GM11168 (cell line): Measurements from ENCODE around the gene NRXN2.
"Not testable (repeated sequence)": the region's sequence is repeated elsewhere in the genome, so short reads cannot be mapped to it uniquely, and the experiment has no call there.

Experiments used
- in situ Hi-C: fragments of 300-500 bp; cut with MboI; formaldehyde crosslinking; loops from one replicate; pipeline ENCODE4 v1.12.0; 2022; ENCODE audit warnings: low sequenced_read_pairs; ENCODE audit not compliant: unreplicated experiment

The NRXN2 gene

DNA sequence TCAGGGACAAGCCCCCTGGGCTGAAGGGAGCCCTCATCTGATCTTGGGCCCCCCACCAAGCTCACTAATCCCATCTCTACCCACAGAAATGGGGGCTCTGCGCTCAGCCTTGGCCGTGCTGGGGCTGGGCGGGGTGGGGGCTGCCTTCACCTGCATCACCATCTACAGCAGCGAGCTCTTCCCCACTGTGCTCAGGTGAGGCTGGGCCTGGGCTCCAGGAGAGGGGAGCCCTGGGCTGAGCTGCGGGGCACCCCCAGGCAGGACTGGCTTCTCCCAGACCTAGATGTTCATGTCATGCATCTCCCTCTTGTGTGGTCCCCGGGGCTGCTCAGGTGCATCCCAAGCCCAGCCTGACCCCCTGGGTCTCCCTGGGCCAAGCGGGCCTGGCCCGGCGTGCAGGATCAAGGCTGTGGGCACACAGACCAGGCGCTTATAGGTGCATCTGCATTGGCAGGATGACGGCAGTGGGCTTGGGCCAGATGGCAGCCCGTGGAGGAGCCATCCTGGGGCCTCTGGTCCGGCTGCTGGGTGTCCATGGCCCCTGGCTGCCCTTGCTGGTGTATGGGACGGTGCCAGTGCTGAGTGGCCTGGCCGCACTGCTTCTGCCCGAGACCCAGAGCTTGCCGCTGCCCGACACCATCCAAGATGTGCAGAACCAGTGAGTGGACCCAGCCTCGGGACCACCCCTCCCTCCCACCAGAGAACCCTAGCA lies 122.6 kb downstream of the NRXN2 start:
- in situ Hi-C loops: no loop called here

DNA sequence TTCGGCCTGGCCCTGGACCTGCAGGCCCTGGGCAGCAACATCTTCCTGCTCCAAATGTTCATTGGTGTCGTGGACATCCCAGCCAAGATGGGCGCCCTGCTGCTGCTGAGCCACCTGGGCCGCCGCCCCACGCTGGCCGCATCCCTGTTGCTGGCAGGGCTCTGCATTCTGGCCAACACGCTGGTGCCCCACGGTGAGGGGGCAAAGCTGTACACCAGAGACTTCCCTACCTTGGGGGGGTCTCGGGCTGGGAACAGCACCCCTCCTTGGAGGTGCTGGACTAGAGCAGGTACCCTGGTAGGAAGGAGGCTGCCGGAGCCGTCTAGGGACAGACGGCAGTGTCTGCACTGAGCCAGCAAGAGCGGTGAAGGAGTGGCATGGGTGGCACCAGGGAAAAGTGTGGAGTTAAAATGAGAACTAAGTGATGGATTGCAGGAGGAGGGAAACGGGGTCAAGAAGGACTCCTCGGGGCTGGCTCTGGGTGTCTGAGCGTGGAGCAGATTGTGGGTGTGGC lies 123.2 kb downstream of the NRXN2 start:
- in situ Hi-C loops: no loop called here

DNA sequence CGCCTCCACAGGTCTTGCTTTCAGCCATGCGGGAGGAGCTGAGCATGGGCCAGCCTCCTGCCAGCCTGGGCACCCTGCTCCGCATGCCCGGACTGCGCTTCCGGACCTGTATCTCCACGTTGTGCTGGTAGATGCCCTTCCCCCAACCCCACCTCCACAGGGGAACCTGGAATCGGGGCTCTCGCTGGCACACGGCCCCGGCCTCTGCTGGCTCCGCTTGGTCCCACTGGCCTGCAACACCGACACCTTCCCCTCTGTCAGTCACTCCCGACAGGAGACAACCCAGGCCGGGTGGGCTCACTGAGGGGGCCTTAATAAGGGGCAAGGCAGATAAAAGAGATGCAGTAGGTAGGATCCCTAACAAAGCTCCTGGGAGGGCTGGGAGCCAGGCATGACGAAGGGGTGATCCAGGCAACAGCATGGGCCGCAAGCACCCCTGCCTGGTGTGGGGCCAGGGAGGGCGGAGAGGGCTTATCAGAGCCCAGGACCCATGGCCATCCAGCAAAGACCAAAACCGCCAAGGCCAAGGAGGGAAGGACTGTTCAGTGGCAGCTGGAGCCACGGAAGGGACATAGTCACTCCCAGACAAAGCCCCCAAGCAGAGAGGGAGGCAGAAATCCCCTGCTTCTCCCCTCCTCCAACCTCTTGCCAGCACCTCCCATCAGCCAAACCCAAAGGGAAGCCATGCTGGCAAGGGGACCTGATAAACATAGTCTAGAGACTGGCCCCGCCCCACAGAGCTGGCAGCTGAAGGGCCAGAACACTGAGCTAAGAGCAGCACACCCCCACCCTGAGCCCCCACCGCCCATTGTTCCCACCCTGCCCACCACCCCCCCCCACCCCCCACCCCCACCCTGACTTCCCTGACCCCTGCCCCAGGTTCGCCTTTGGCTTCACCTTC lies 124.0 kb downstream of the NRXN2 start:
- in situ Hi-C loops: no loop called here

DNA sequence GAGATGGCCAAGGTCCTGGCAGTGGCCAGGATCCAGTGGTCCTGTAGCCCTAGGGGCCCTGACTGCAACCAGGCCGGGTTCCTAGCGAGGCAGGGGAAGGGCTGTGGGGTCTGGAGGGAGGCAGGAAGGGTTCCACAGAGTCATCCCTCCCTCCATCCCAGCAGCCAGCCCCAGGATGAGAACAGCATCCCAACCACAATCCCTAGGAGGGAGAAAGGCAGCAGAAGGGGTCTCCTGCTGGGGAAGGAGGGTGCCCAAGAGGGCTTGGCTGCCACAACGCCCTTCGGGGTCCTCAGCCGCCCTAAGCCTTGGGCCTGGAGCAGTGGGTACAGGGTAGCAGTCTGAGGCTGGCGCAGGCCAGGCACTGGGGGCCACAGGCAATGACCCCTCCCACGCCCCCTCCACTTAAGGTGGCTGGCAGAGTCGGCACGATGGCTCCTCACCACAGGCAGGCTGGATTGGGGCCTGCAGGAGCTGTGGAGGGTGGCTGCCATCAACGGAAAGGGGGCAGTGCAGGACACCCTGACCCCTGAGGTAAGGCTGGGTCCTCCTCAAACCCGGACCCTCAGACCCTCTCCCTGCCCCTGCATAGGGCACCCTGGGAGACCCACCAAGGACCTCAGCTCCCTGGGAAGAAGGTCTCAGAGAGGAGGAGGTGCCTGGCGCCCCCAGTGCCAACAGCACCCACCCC lies 124.7 kb downstream of the NRXN2 start:
- in situ Hi-C loops: no loop called here

DNA sequence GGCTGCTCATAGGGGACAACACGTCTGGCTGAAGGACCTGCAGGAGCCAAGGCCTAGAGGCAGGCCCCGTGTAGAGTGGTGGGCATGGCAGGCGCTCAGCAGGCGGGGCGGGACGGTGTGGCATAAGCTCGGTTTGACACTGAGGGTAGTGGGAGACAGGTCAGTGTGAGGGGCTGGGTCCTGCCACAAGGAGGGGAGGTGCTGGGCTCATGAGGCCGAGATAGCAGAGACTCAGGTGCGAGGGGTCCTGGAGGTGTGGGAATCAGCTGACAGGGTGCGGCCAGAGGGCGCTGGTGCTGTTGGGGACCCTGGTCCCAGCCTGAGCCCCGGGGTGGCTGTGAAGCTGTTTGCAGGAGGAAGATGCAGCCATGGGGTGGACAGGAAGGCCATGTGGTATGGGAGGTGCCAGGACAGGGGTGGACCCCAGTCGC lies 125.3 kb downstream of the NRXN2 start:
- in situ Hi-C loops: no loop called here

DNA sequence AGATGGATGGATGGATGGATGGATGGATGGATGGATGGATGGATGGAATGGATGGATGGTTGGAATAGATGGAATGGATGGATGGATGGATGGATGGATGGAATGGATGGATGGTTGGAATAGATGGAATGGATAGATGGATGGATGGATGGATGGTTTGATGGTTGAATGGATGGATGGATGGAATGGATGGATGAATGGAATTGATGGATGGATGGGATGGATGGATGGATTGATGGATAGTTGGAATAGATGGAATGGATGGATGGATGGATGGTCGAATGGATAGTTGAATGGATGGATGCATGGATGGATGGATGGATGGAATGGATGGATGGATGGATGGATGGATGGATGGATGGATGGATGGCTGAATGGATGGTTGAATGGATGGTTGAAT lies 127.1 kb downstream of the NRXN2 start:
- in situ Hi-C loops: not testable (repeated sequence)

DNA sequence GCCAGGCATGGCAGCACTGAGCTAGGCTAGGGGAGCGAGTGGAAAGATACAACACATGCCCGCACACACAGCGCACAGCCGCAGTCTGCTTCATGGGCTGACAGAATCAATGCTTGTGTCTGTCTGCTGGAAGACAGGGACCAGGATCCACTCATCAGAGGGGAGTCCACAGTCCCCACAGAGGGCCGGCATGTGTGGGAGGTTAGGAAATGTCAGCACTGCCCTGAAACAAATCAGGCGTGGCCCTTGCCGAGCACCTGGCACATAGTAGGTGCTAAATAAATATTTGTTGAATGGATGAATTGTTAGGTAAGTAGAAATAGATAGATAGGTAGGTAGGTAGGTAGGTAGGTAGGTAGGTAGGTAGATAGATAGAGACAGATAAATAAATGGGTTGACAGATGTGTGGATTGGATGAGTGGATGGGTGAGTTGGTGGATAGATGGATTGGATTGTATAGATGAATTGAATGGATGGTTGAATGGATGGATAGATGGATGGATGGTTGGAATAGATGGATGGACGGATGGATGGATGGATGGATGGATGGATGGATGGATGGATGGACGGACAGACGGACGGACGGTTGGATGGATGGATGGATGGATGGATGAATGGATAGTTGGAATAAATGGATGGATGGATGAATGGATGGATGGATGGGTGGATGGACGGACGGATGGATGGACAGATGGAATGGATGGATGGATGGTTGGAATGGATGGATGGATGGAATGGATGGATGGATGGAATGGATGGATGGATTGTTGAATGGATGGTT lies 128.6 kb downstream of the NRXN2 start:
- in situ Hi-C loops: no loop called here

DNA sequence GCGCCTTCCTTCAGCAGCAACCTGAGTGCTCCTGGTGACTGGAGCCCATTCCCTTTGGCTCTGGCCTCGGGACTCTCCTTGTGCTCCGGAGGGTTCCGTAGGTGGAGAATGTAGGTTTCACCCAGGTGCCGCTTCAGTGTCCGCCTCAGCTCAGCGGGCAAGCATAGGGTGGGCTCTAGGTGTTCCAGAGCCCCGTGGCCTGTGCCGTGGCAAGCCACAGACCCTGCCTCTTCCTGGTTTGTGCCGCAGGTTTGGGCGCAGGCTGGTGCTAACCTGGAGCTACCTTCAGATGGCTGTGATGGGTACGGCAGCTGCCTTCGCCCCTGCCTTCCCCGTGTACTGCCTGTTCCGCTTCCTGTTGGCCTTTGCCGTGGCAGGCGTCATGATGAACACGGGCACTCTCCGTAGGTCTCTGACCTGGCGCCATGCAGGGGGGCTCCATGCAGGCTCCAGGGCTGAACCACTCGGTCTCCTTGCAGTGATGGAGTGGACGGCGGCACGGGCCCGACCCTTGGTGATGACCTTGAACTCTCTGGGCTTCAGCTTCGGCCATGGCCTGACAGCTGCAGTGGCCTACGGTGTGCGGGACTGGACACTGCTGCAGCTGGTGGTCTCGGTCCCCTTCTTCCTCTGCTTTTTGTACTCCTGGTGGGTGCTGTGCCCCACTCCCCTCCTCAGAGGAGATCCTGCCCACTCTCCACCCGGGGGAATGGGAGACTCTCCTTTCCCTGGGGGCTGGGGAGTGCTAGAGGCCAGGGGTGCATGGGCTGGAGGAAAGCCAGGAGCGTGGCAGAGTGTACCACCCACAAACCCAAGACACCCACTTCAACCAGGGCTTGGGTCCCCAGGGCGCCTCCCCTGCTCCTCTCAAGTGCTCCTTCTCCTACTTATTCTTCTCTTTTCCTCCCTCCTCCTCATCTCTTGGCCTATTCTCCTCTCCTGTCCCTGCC lies 129.6 kb downstream of the NRXN2 start:
- in situ Hi-C loops: no loop called here

DNA sequence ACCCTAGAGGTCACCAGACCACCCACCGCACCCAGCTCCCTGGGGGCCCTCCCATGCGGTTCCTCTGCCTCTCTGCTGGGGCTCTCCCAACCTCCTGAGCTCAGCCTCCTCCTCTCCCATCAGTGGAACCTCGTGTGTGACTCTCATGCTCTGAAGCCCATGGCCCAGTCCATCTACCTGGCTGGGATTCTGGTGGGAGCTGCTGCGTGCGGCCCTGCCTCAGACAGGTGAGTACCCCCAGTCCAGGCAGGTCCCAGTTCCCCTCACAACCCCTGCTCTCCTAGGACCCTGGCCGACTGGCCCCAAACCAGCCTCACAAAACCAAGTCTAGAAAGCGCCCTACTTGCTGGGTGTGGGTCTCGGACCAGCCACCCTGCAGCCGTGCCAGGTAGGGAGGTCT lies 130.3 kb downstream of the NRXN2 start:
- in situ Hi-C loops: no loop called here

DNA sequence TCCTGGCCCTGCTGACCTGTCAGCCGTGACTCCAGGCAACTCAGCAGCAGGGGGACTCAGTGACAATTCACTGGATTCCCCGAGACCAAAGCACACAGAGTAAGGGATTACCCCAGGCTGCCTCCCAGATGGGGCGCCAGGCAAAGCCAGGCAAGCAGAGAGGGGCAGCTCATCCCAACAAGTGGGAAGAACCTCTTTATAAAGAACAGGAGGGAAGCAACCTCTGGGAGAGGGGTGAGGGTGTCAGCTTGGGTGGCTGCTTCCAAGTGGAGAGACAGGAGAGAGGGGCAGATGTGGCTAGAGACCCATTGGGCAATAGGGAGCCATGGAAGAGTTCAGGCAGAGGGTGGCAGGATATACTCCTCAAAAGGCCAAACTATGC lies 130.8 kb downstream of the NRXN2 start:
- in situ Hi-C loops: no loop called here

DNA sequence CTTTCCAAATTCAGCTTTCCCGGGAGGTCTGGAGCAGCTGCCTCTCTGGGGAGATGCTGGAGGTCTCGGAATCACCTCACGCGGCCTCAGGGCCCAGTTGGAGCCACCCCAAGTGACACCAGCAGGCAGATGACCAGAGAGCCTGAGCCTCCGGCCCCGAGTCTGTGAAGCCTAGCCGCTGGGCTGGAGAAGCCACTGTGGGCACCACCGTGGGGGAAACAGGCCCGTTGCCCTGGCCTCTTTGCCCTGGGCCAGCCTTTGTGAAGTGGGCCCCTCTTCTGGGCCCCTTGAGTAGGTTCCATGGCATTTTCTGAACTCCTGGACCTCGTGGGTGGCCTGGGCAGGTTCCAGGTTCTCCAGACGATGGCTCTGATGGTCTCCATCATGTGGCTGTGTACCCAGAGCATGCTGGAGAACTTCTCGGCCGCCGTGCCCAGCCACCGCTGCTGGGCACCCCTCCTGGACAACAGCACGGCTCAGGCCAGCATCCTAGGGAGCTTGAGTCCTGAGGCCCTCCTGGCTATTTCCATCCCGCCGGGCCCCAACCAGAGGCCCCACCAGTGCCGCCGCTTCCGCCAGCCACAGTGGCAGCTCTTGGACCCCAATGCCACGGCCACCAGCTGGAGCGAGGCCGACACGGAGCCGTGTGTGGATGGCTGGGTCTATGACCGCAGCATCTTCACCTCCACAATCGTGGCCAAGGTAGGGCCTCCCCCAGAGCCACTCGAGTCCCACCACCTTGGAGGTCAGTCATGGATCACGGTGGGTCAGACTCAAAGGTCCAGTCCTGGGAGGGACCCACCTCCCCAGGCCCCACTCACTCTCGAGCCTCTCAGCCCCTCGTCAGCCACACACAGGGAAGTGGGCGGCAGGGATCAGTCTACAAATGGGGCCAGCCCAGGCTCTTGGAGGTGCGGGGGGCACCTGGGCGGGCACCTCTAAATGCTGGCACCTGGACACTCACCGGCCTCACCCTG lies 131.5 kb downstream of the NRXN2 start:
- in situ Hi-C loops: no loop called here

DNA sequence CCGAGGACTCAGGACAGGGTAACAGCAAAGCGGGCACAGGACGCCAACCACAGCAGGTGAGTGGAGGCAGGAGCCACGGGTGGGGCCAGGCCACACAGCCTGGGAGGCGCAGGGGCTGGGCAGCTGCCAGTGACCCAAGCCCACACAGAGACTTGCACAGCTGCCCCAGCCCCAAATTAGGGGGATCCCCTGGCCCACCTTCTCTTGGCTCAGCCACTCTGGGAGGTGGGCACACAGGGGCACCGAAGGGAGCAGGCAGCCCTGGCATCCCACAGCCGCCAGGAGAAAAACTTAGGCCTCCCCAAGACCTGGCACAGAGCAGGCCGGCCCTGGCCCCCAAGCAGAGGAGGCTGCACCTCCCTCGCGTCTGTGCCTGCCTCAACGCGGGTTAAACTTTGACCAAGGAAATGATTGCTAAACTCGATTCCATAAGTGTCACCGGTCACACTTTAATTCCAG lies 132.2 kb downstream of the NRXN2 start, which contains the start of gene SLC22A12:
Gene SLC22A12, plus strand, starts transcription at position 458 of the 459 bp plus-strand sequence. CDS start 337 bp downstream, outside the sequence.
- in situ Hi-C loops: no loop called here

DNA sequence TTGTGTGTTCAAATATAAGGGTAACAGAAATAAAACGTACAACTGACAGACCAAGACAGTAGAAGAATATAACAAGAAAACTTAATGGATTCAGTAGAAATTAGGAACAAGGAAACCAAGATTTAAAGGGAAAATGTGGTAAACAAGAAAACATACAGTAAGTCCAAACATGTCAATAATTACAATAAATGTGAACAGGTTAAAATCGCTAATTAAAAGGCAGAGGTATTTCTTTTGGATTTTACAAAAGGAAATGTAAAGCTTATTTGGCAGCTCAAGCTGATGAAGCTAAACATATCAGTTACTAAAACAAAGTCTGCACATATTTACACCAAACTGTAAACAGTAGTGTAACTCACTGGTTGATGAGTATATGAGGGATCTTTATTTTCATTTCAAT lies 134.3 kb downstream of the NRXN2 start:
- in situ Hi-C loops: no loop called here

DNA sequence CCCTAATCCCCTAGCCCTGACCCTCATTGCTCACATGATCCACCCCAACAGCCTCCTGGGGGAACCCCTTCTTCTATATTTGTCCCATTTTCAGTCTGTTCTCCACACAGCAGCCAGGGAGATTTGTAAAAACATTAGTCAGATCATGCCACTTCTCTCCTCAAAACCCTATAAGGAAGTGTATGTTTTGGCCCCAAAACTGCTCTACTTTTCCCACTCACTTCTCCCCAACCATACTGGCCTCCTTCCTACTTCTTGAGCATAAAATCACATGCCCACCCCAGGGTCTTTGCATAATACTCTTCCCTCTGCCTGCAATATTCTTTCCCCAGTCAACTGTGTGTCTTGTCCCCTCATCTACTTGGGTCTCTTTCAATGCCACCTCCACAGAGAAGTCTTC lies 136.6 kb downstream of the NRXN2 start:
- in situ Hi-C loops: no loop called here

DNA sequence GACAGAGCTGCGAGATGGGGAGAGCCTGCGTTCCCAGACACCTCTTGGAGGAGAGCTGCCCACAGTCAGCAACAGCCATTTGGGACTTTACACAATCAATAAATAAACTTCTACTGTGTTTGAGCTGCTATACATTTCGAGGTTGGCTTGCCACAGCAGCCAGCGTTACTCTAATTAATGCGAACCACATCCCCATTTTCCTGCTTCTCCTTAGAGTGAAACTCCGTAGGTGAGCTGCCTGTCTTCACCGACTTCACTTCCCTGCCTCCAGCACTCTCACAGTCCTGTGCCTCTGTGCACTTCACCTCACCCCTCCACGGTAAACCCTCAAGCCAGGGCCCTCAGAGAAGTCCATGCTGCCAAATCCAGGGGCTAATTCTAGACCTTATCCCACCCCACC lies 137.8 kb downstream of the NRXN2 start:
- in situ Hi-C loops: no loop called here

DNA sequence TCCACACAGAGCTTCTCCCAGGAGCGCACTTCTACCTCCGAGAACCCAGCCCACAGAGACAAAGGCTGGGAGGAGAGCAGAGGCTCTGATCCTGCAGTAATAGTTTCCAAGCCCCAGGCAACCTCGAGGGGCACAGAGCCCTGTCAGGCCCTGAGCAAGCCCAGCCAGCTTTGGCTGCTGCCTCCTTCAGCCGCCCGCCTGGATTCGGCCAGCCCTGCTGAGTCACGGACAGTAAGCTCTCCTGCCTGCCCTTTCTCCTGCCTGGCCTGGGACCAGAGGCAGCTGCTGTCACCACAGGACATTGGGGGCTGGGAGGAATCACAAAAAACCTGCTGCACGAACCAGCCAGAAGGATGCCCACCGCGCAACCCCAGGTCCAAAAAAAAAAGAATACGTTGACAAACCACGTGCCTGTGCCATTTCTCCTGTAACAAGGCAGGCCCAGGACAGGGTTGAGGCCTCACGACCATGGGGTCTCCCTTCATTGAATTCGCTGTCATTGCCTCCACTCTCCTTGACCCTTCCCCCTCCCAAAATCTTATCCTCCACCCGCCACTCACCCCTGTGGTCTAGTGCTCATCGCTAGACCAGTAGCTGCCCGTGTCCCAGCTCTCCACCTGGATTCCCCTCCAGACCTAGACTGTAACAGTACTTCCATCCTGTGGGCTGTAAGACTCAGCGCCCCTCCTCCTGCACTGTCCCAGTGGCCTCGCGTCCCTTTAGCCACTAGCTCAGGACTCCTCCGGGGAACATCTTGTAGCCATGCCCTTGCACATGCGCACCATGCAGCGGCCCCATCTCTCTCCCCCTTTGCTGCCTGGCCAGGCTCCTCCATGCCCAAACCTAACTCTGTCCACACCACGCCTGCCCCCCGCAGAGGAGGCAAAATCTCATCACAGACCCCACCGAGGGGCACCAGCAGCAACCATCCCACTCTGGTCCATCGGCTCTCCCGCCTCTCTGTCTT lies 139.4 kb downstream of the NRXN2 start:
- in situ Hi-C loops: no loop called here
